ENCODE data around the gene AKT3.

The AKT3 gene

DNA sequence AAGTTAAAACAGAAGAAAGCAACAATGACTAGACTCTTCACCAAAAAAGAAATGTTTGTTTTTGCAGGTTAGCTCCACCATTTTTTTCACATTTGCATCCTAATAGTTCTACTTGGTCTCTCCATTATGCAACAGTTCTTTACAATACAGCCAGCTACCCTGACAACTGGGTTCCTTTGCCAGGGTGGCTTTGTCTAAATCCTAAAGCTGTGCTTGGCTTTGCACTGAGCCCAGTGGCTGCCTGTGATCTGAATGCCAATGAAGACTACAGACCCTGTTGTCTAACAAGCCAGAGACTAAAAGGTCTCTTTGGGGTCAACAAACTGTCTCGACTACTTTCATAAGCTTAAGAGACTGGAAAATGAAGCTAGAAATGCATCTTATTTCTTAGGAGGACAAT is 112.0 kb downstream of the AKT3 start:
- TF ChIP-seq, protein P1, sequence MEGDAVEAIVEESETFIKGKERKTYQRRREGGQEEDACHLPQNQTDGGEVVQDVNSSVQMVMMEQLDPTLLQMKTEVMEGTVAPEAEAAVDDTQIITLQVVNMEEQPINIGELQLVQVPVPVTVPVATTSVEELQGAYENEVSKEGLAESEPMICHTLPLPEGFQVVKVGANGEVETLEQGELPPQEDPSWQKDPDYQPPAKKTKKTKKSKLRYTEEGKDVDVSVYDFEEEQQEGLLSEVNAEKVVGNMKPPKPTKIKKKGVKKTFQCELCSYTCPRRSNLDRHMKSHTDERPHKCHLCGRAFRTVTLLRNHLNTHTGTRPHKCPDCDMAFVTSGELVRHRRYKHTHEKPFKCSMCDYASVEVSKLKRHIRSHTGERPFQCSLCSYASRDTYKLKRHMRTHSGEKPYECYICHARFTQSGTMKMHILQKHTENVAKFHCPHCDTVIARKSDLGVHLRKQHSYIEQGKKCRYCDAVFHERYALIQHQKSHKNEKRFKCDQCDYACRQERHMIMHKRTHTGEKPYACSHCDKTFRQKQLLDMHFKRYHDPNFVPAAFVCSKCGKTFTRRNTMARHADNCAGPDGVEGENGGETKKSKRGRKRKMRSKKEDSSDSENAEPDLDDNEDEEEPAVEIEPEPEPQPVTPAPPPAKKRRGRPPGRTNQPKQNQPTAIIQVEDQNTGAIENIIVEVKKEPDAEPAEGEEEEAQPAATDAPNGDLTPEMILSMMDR (IDR thresholded peaks at IDR 0.05; ENCODE audit: low read length, missing control alignments): no peak
- H3K4me3 ChIP-seq (replicated peaks; ENCODE audit: low read depth, low read length): no peak overlapping the region
- DNase-seq (ENCODE audit: low read depth): no peak

DNA sequence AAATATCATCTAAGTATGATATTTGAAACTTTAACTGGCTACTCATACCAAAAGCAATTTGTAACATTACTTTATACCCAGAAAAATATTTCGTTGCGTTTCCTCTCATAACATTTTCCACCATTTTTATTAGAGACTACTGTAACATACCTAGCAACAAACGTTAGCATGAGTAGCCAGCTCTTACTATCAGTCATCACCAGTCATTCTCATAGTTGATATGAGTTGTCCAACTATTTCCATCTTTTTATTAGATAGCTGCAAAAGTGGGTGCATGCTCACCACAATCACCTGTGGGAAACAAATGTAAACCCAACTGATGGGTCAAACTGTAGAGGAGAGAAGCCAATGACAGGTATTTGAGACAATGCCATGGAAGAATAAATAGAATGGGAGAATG is 114.6 kb downstream of the AKT3 start:
- TF ChIP-seq, protein P1 (IDR thresholded peaks at IDR 0.05; ENCODE audit: low read length, missing control alignments): no peak
- no peak overlapping the region for H3K4me3 ChIP-seq (replicated peaks; ENCODE audit: low read depth, low read length)
- DNase-seq (ENCODE audit: low read depth): no peak

DNA sequence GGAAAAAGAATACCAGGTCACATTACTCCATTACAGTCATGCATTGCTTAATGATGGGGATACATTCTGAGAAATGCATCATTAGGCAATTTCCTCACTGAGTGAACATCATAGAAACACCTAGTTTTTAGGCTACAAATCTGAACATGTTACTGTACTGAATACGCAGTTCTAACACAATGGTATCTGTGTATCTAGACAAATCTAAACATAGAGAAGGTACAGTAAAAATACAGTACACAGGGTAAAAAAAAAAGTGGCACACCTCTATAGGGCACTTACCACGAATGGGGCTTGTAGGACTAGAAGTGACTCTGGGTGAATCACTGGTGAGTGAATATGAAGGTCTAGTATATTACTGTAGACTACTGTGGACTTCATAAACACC is 115.7 kb downstream of the AKT3 start:
- DNase-seq (ENCODE audit: low read depth): peak; percentile 52
- TF ChIP-seq, protein P1 (IDR thresholded peaks at IDR 0.05; ENCODE audit: low read length, missing control alignments): no peak
- no peak overlapping the region for H3K4me3 ChIP-seq (replicated peaks; ENCODE audit: low read depth, low read length)

DNA sequence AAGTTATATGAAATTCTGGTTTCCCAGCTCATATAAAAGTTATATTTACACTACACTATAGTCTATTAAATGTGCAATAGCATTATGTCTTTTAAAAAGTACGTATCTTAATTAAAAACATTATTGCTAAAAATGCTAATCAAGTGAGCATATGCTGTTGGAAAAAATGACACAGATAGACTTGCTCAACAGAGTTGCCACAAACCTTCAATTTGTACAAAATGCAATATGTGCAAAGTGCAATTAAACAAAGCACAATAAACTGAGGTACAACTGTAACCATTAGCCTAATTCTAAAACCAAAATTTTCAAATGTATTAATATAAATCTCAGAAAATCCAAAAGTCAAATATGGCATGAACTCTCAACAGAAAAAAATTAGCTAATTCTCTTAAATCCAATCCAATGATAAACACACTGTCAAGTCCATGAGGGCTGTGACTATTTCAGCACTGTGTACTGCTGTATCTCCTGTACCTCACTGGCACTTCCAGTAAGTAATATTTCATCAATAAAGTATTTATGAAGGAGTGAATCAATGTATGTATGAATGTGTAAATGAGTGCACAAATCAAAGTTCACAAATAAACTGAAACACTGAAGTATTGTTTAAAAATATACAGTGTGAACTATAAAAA is 116.3 kb downstream of the AKT3 start:
- no peak for DNase-seq (ENCODE audit: low read depth)
- TF ChIP-seq, protein P1 (IDR thresholded peaks at IDR 0.05; ENCODE audit: low read length, missing control alignments): no peak
- H3K4me3 ChIP-seq (replicated peaks; ENCODE audit: low read depth, low read length): no peak overlapping the region

DNA sequence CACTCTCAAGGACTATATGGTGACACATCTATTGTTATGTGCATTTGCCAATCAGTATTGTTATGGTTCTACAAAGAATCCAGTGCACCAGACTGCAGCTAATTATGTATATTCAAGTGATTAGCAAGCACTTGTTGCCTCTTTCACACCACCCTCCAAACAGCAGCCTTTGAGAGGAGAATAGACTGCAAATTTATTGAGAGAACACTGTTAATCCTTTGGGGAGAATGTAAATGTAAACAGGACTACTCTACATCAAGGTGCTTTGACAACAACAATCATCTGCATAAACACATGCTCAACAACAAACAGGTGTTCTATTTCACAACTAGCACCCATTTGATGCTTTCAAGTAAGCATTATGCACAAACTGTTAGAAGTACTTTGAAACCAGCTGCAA is 117.4 kb downstream of the AKT3 start:
- no peak overlapping the region for H3K4me3 ChIP-seq (replicated peaks; ENCODE audit: low read depth, low read length)
- TF ChIP-seq, protein P1 (IDR thresholded peaks at IDR 0.05; ENCODE audit: low read length, missing control alignments): no peak
- no peak for DNase-seq (ENCODE audit: low read depth)

DNA sequence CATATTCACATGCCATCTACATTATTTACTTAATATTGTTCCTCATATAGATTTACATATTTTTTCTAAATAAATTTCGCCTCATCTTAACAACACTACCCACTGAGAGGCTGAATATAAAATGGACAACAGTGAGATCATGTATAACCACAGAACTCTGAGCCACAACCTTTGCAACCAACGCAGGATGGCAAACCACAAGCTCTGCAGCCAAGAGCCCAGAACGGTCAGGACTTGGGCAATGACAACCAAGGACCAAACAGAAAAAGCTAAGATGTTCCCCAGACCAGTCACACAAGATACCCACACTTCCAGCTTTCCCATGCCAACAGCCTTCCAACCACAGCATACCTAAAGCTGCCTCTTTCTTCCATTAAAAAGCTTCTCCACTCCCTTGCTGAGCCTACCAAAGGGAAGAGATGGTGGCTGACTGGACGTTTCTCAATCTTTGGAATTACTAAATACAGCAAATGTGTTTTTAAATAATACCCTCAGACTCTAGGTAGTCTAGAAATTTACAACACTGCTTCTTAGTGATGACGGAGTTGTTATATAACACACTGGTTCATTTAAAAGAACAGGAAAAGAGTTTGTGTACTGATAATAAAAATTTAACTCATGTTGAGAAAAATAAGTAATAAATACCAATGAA is 117.9 kb downstream of the AKT3 start:
- TF ChIP-seq, protein P1 (IDR thresholded peaks at IDR 0.05; ENCODE audit: low read length, missing control alignments): no peak
- no peak for DNase-seq (ENCODE audit: low read depth)
- no peak overlapping the region for H3K4me3 ChIP-seq (replicated peaks; ENCODE audit: low read depth, low read length)
